AG09309 (cell line): ENCODE data around the gene COX6A2.

ENCODE experiments used
- DNase-seq: peaks from one replicate; pipeline ENCODE4 v3.0.0-alpha.2; 2010; ENCODE audit warnings: low read depth
- H3K4me3 ChIP-seq: 2 replicates; pipeline ENCODE4 v1.5.1; 2011; ENCODE audit warnings: mild to moderate bottlenecking, low read depth, low read length, moderate library complexity; ENCODE audit not compliant: control insufficient read depth
- TF ChIP-seq, protein P1 (sequence below): IDR thresholded peaks from 2 replicates; pipeline ENCODE4 v1.5.1; 2011; ENCODE audit warnings: mild to moderate bottlenecking, low read depth, low read length, inconsistent platforms; ENCODE audit not compliant: insufficient read depth, control insufficient read depth; ENCODE audit errors: missing control alignments

COX6A2 gene

DNA sequence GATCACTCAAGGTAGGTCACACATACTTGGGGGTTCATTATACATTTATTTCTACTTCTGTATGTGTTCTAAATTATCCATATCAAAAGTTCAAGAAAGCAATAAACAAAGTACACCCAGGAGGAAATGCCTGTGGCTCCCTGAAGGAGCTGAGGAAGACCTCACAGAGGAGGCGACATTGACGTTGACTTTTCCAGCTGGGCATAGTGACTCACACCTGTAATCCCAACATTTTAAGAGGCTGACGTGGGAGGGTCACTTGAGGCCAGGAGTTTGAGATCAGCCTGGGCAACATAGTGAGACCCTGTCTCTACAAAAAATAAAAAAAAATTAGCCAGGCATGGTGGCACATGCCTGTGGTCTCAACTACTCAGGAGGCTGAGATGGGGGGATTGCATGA lies 18.7 kb downstream of the COX6A2 start:
- TF ChIP-seq, protein P1, sequence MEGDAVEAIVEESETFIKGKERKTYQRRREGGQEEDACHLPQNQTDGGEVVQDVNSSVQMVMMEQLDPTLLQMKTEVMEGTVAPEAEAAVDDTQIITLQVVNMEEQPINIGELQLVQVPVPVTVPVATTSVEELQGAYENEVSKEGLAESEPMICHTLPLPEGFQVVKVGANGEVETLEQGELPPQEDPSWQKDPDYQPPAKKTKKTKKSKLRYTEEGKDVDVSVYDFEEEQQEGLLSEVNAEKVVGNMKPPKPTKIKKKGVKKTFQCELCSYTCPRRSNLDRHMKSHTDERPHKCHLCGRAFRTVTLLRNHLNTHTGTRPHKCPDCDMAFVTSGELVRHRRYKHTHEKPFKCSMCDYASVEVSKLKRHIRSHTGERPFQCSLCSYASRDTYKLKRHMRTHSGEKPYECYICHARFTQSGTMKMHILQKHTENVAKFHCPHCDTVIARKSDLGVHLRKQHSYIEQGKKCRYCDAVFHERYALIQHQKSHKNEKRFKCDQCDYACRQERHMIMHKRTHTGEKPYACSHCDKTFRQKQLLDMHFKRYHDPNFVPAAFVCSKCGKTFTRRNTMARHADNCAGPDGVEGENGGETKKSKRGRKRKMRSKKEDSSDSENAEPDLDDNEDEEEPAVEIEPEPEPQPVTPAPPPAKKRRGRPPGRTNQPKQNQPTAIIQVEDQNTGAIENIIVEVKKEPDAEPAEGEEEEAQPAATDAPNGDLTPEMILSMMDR = no peak
- H3K4me3 ChIP-seq = no peak overlapping the region
- DNase-seq = peak; percentile 17

DNA sequence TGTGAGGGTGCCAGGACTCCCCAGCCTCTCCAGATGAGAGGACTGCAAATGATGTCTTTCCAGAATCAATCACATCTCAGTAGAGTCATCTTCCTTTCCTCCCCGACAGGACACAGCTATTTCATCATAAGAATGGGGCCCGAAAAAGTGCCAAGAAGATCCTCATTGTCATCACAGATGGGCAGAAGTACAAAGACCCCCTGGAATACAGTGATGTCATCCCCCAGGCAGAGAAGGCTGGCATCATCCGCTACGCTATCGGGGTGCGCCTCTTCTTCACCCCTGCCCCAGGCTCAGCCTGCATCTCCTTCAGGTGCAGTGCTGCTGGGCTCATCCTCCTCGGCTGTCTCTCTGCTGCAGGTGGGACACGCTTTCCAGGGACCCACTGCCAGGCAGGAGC lies 20.8 kb downstream of the COX6A2 start:
- DNase-seq = no peak
- H3K4me3 ChIP-seq = no peak overlapping the region
- TF ChIP-seq, protein P1 = no peak

DNA sequence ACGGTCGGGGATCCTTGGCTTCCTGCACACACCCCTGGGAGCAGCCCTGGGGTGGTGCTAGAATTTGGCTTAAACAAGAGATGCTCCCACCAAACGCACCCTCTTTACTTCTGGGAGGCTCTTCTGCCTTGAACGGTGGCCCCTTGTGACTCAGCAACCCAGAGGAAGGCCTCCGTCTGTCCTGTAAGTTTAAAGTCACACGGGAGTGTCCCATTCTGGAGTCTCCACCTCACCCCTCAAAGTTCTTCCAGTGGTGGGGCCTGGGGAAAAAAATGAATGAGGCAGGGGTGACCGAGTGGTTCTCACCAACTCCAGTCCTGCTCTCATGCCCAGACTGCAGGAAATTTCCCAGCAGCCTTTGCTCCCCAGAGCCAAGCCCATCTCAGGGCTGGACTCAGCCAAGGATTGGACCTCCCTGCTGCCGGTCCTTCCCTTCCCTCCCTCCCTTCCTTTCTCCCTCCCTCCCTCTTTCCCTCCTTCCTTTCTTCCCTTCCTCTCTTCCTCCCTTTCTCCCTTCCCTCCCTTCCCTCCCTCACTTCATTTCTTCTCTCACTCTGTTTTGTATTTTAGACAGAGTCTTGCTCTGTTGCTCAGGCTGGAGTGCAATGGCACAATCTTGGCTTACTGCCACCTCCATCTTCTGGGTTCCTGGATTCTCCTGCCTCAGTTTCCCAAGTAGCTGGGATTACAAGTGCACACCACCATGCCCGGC lies 23.7 kb downstream of the COX6A2 start:
- TF ChIP-seq, protein P1 = no peak
- DNase-seq = no peak
- H3K4me3 ChIP-seq = peak overlapping the region; percentile 37

- TF ChIP-seq, protein P1 = no peak
- no peak for DNase-seq
- peak overlapping the region; percentile 37 for H3K4me3 ChIP-seq
These were observed 24.4 kb downstream of the COX6A2 start for GRCh38 chr16:31403590-31404352.

GRCh38 chr16:31402687-31403086 lies 25.5 kb downstream of the COX6A2 start:
- DNase-seq = no peak
- no peak overlapping the region for H3K4me3 ChIP-seq

DNA sequence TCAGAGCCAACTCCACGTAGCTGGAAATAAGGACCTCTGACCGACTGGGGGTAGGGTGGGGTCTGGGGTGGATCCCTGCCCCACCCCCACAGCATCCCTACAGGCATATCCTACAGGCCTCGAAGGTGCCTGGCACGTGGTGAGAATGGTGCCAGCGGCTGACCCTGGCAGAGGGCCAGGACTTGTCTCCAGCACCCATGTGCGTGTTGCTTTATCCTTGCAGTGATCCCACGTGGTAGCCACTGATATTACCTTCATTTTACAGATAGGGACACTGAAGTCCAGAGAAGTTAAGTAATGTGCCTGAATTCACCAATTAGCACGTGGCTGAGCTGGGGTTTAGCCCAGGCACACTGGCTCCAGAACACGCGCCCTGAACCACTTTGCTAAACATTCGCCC lies 26.7 kb downstream of the COX6A2 start:
- DNase-seq = no peak
- no peak overlapping the region for H3K4me3 ChIP-seq
- TF ChIP-seq, protein P1 = no peak

More at GRCh38 chr16:31402687-31403086, 25.5 kb downstream of the COX6A2 start:
- TF ChIP-seq, protein P1 = no peak
